ENCODE measurements around the gene CAVIN1.
"Not testable (repeated sequence)": the region's sequence is repeated elsewhere in the genome, so short reads cannot be mapped to it uniquely, and the experiment has no call there.

CAVIN1 gene

DNA sequence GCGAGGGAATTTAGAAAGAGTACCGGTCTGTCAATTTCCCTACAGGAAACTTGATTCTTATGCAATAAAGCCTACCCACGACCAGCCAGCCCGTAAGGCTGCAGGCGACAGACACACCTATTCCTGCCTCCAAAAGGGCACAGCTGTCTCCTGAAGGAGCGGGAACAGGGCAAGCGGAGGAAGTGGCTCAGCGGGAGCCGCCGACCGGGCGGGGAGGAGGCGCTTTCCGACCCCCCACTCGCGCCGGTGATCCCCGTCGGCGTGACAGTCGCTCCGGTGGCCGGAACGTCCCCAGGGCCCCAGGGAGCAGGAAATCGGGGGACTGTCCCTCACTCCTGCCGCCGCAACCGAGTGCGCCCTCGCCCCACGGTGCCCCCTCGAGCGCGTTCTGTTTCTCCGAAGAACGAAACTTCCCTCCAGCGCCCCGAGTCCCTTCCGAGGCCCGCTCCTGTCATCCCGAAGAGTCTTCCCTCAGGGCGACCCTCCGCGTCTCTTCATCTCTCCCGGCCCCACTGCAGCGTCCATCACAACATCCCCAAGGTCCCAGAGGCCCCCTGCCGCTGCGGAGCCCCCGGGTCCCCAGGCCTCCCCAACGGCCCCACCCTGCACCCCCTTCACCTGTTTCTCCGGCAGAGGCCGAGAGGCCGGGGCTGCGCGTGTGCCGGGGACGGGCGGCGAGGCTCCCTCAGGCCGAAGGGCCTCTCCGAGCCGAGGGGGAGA is 35.2 kb downstream of the CAVIN1 start:
- peaks cover 11 to 25% of the 10 kb centered on the region in 2 donors for H3K4me1 ChIP-seq (ENCODE audit: control insufficient read depth in 1 of 2, insufficient read depth in 2 of 2, low read length in 2 of 2)
- H3K27me3 ChIP-seq (ENCODE audit: low read depth, low read length) = no peaks in the 10 kb centered on the region
- H3K4me3 ChIP-seq (ENCODE audit: low read depth in 1 of 2, low read length in 2 of 2) = peak overlapping the region; percentile 84 to 96
- H3K9me3 ChIP-seq (ENCODE audit: control insufficient read depth in 1 of 2, low read length in 2 of 2) = no peaks in the 10 kb centered on the region
- H3K27ac ChIP-seq (ENCODE audit: low read length) = peak overlapping the region; percentile 96
- H3K36me3 ChIP-seq (ENCODE audit: control insufficient read depth in 1 of 2, insufficient read depth in 2 of 2, low read length in 2 of 2) = peaks cover 0 to 10% of the 10 kb centered on the region in 2 donors

DNA sequence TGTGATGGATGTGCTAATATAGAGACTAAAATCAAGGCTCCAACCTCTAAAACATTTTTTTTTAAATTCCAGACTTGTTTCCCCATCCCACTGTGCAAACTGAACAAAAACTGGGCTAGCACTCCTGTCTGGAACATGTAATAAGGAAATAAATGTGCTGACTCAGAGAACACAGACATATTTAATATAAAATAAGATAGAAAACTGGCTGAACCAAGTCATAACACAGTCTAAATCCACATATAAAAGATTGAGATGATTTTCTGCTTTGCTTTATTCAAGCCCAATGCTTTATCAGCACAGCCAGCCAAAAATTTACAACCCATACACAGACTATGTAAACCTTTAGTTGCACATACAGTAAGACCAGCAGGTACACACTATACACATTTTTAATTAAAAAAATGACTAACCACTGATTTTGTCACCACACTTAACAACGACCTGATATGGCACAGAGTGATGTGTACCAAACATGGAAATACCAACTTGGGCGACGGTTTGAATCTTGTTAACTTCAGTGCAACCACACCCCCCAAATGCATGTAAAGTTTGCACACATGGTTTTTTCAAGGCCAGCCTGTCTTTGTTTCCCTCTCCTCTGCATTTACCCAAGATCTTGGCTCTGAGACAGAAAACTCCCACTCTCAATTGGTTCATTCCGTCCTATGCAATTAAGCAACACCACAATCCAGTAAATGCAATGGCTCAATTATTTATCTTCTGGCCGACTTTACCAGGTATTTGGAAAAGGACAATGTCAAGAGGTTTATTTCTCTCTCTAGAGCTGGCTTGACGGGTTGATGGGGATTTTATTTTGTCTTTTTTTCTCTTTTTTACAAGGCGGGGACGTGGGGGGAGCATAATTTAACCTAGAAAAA is 36.0 kb downstream of the CAVIN1 start:
- H3K9me3 ChIP-seq (ENCODE audit: control insufficient read depth in 1 of 2, low read length in 2 of 2) = no peaks in the 10 kb centered on the region
- peak overlapping the region; percentile 84 to 96 for H3K4me3 ChIP-seq (ENCODE audit: low read depth in 1 of 2, low read length in 2 of 2)
- peaks cover 11 to 25% of the 10 kb centered on the region in 2 donors for H3K4me1 ChIP-seq (ENCODE audit: control insufficient read depth in 1 of 2, insufficient read depth in 2 of 2, low read length in 2 of 2)
- peaks cover 0 to 10% of the 10 kb centered on the region in 2 donors for H3K36me3 ChIP-seq (ENCODE audit: control insufficient read depth in 1 of 2, insufficient read depth in 2 of 2, low read length in 2 of 2)
- no peaks in the 10 kb centered on the region for H3K27me3 ChIP-seq (ENCODE audit: low read depth, low read length)
- peak overlapping the region; percentile 96 for H3K27ac ChIP-seq (ENCODE audit: low read length)

DNA sequence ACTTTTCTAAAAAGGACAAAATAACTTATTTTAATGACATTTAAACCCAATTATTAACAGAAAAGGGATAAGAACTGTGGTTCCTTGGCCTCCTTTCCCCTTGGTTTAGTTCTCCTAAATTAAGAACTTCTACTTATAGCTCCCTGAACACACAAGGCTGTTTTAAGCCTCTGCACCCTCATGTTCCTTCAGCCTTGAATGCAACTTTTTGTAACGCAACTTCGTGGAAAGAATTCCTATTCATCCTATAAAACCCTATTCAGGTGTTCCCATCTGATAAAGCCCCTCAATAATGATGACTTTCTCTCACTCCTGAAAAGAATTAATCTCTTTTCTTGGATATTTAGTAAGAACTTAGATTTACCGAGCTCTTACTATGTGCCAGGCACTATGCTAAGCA is 41.2 kb downstream of the CAVIN1 start:
- H3K27me3 ChIP-seq (ENCODE audit: low read depth, low read length) = no peaks in the 10 kb centered on the region
- H3K4me1 ChIP-seq (ENCODE audit: control insufficient read depth in 1 of 2, insufficient read depth in 2 of 2, low read length in 2 of 2) = peaks cover 16 to 62% of the 10 kb centered on the region in 2 donors
- H3K36me3 ChIP-seq (ENCODE audit: control insufficient read depth in 1 of 2, insufficient read depth in 2 of 2, low read length in 2 of 2) = no peaks in the 10 kb centered on the region
- H3K4me3 ChIP-seq (ENCODE audit: low read depth in 1 of 2, low read length in 2 of 2) = no peak overlapping the region
- H3K27ac ChIP-seq (ENCODE audit: low read length) = no peak overlapping the region
- no peaks in the 10 kb centered on the region for H3K9me3 ChIP-seq (ENCODE audit: control insufficient read depth in 1 of 2, low read length in 2 of 2)

DNA sequence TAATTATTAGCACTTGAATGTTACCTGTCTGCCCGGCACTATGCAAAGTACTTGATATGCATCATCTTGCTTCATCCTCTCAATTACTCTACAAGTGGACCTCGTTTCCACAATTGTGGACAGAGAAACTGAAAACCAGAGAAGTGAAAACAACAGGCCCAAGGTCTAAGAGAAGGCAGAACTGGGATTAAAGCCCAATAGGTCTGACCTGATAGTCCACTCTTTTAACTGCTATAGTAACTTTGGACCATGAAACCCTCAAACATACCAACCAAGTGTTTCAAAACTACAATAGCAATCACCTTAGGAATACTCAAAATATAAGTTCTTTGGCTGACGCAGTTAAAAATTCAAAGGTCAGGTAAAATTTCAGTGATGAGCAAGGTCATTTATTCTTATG is 42.1 kb downstream of the CAVIN1 start:
- Histone ChIP-seq H3K27me3 (ENCODE audit: low read depth, low read length) (no peaks in the 10 kb centered on the region), H3K4me3 (ENCODE audit: low read depth in 1 of 2, low read length in 2 of 2) (no peak overlapping the region), H3K36me3 (ENCODE audit: control insufficient read depth in 1 of 2, insufficient read depth in 2 of 2, low read length in 2 of 2) (no peaks in the 10 kb centered on the region), H3K4me1 (ENCODE audit: control insufficient read depth in 1 of 2, insufficient read depth in 2 of 2, low read length in 2 of 2) (peaks cover 13 to 63% of the 10 kb centered on the region in 2 donors), H3K27ac (ENCODE audit: low read length) (no peak overlapping the region), H3K9me3 (ENCODE audit: control insufficient read depth in 1 of 2, low read length in 2 of 2) (no peaks in the 10 kb centered on the region)

DNA sequence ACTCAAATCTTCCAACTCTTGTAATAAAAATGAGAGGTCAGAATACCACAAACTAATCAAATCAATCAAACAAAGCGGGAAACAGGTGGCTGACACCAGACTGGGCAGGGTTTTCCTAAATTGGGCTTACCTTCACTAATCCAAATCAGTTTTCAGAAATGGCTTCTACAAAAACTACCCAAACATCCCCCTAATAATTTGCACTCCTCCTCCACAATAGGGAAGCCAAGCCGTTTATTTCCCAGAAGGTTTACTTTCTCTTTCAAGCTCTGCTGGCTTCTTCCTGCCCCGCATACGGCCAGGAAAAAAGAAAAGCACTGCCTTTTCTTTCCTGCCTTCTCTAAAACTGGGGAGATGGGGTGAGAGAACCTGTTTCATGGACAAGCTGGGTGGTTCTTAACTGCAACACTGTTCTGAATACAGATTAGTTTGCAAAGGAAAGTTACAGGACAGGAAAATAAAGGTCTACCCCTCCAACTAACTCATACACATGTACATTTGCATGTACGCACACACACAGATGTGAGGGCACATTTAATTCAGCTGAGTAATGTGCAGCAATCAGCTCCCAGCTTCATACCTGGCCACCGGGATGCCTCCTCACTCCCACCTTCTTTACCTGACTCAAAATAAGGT is 44.0 kb downstream of the CAVIN1 start:
- H3K4me1 ChIP-seq (ENCODE audit: control insufficient read depth in 1 of 2, insufficient read depth in 2 of 2, low read length in 2 of 2) = peaks cover 13 to 49% of the 10 kb centered on the region in 2 donors
- no peaks in the 10 kb centered on the region for H3K9me3 ChIP-seq (ENCODE audit: control insufficient read depth in 1 of 2, low read length in 2 of 2)
- H3K27ac ChIP-seq (ENCODE audit: low read length) = peak overlapping the region; percentile 78
- H3K27me3 ChIP-seq (ENCODE audit: low read depth, low read length) = no peaks in the 10 kb centered on the region
- peak overlapping the region; percentile 43 to 46 for H3K4me3 ChIP-seq (ENCODE audit: low read depth in 1 of 2, low read length in 2 of 2)
- no peaks in the 10 kb centered on the region for H3K36me3 ChIP-seq (ENCODE audit: control insufficient read depth in 1 of 2, insufficient read depth in 2 of 2, low read length in 2 of 2)

DNA sequence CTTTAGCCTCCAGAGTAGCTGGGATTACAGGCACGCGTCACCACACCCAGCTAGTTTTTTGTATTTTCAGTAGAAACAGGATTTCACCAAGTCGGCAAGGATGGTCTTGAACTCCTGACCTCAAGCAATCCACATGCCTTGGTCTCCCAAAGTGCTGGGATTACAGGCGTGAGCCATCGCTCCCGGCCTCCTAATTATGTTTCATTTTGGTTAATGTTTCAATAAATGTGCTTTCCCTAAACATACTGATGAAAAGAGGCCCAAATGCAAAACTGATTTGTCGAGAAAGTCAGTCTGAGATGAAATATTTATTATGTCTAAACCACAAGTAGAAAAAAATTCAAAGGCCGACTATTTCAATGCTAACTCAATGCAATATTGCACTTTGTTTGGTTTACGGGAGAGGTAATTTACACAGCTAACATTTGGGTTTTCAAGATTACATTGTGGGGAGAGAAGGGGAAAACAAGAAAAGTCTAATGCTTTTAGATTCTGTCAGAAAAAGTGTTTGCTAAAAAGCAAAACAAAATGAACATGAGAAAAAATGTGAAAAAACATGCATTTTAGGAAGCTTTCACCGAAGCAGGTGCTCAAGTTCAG is 44.6 kb downstream of the CAVIN1 start:
- Histone ChIP-seq H3K4me3 (ENCODE audit: low read depth in 1 of 2, low read length in 2 of 2) (peak overlapping the region; percentile 43 to 46), H3K9me3 (ENCODE audit: control insufficient read depth in 1 of 2, low read length in 2 of 2) (no peaks in the 10 kb centered on the region), H3K4me1 (ENCODE audit: control insufficient read depth in 1 of 2, insufficient read depth in 2 of 2, low read length in 2 of 2) (peaks cover 13 to 47% of the 10 kb centered on the region in 2 donors), H3K36me3 (ENCODE audit: control insufficient read depth in 1 of 2, insufficient read depth in 2 of 2, low read length in 2 of 2) (no peaks in the 10 kb centered on the region), H3K27ac (ENCODE audit: low read length) (peak overlapping the region; percentile 78), H3K27me3 (ENCODE audit: low read depth, low read length) (no peaks in the 10 kb centered on the region)

DNA sequence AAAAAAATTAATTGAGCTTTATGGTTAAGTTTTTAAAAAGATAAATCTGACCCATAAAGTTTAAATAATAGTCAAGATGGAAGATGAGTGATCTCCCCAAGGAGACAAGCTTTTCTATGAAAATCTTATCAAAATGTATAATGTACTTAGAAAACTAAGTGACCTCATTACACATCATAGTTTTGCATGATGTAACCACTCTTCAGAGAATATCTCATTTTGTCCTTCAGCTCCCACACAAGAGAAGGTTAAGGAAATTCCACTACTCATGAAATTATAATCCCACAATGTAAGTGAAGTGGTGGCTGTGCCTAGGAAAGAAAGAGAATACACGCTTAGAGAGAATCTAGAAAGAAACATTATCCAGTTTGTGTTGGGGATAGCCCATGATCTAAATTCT is 49.2 kb downstream of the CAVIN1 start:
- no peak overlapping the region for H3K4me3 ChIP-seq (ENCODE audit: low read depth in 1 of 2, low read length in 2 of 2)
- H3K9me3 ChIP-seq (ENCODE audit: control insufficient read depth in 1 of 2, low read length in 2 of 2) = no peaks in the 10 kb centered on the region
- peaks cover 0 to 5% of the 10 kb centered on the region in 2 donors for H3K36me3 ChIP-seq (ENCODE audit: control insufficient read depth in 1 of 2, insufficient read depth in 2 of 2, low read length in 2 of 2)
- H3K27me3 ChIP-seq (ENCODE audit: low read depth, low read length) = no peaks in the 10 kb centered on the region
- peaks cover 4 to 21% of the 10 kb centered on the region in 2 donors for H3K4me1 ChIP-seq (ENCODE audit: control insufficient read depth in 1 of 2, insufficient read depth in 2 of 2, low read length in 2 of 2)
- no peak overlapping the region for H3K27ac ChIP-seq (ENCODE audit: low read length)

DNA sequence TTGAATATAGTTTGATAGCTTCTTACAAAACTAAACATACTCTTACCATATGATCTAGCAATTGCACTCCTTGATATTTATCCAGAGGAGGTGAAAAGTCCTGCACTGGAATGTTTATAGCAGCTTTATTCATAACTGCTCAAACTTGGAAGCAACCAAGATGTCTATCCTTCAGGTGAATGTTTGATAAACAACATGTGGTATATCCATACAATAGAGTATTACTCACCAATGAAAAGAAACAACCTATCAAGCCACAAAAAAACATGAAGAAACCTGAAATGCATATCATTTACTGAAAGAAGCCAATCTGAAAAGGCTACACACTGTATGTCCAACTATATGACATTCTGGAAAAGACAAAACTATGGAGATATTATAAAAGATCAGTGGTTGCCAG is 50.9 kb downstream of the CAVIN1 start:
- Histone ChIP-seq H3K4me3 (ENCODE audit: low read depth in 1 of 2, low read length in 2 of 2) (no peak overlapping the region), H3K36me3 (ENCODE audit: control insufficient read depth in 1 of 2, insufficient read depth in 2 of 2, low read length in 2 of 2) (peaks cover 0 to 5% of the 10 kb centered on the region in 2 donors), H3K27me3 (ENCODE audit: low read depth, low read length) (no peaks in the 10 kb centered on the region), H3K9me3 (ENCODE audit: control insufficient read depth in 1 of 2, low read length in 2 of 2) (no peaks in the 10 kb centered on the region), H3K4me1 (ENCODE audit: control insufficient read depth in 1 of 2, insufficient read depth in 2 of 2, low read length in 2 of 2) (peaks cover 7 to 20% of the 10 kb centered on the region in 2 donors), H3K27ac (ENCODE audit: low read length) (no peak overlapping the region)

DNA sequence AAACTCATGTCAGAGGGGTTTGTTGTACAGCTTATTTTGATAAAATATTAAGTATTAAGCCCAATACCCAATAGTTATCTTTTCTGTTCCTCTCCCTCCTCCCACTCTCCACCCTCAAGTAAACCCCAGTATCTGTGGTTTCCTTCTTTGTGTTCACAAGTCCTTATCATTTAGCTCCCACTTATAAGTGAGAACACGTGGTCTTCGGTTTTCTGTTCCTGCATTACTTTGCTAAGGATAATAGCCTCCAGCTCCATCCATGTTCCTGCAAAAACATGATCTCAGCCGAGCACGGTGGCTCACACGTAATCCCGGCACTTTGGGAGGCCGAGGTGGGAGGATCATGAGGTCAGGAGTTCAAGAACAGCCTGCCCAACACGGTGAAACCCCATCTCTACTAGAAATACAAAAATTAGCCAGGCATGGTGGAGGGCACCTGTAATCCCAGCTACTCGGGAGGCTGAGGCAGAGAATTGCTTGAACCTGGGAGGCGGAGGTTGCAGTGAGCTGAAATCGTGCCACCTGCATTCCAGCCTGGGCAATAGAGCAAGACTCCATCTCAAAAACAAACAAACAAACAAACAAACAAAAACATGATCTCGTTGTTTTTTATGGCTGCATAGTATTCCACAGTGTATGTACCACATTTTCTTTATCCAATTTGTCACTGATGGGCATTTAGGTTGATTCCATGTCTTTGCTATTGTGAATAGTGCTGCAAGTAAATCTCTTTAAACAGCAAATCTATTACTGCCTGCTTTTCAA is 54.1 kb downstream of the CAVIN1 start:
- not testable (repeated sequence) for H3K36me3 ChIP-seq (ENCODE audit: control insufficient read depth in 1 of 2, insufficient read depth in 2 of 2, low read length in 2 of 2)
- peaks cover 11 to 33% of the 10 kb centered on the region in 2 donors for H3K4me1 ChIP-seq (ENCODE audit: control insufficient read depth in 1 of 2, insufficient read depth in 2 of 2, low read length in 2 of 2)

DNA sequence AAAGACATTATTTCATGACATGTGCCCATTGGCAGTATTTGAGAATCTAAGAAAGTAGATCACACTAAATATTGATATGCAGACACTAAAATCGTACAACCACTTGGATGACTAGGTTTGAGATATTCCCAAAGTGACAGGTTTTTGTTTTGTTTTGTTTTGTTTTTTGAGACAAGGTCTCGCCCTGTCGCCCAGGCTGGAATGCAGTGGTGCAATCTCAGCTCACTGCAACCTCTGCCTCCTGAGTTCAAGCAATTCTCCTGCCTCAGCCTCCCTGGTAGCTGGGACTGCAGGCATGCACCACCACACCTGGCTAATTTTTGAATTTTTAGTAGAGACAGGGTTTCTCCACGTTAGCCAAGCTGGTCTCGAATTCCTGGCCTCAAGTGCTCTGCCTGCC is 54.7 kb downstream of the CAVIN1 start:
- not testable (repeated sequence) for H3K4me3 ChIP-seq (ENCODE audit: low read depth in 1 of 2, low read length in 2 of 2); H3K27ac ChIP-seq (ENCODE audit: low read length); H3K27me3 ChIP-seq (ENCODE audit: low read depth, low read length); H3K9me3 ChIP-seq (ENCODE audit: control insufficient read depth in 1 of 2, low read length in 2 of 2); H3K36me3 ChIP-seq (ENCODE audit: control insufficient read depth in 1 of 2, insufficient read depth in 2 of 2, low read length in 2 of 2)
- H3K4me1 ChIP-seq (ENCODE audit: control insufficient read depth in 1 of 2, insufficient read depth in 2 of 2, low read length in 2 of 2) = peaks cover 15 to 40% of the 10 kb centered on the region in 2 donors

More for the DNA sequence above, 54.1 kb downstream of the CAVIN1 start:
- not testable (repeated sequence) for H3K4me3 ChIP-seq (ENCODE audit: low read depth in 1 of 2, low read length in 2 of 2); H3K27ac ChIP-seq (ENCODE audit: low read length); H3K27me3 ChIP-seq (ENCODE audit: low read depth, low read length); H3K9me3 ChIP-seq (ENCODE audit: control insufficient read depth in 1 of 2, low read length in 2 of 2)

All from muscle layer of duodenum (tissue), 2 donors.